GM18508 (cell line): ENCODE data around the gene RASGRP1.

ENCODE experiments used
- ATAC-seq: cut with Tn5 transposase; IDR thresholded peaks from one replicate; pipeline ENCODE4 v1.9.1; 2021; ENCODE audit warnings: moderate number of reproducible peaks; ENCODE audit not compliant: insufficient read depth, unreplicated experiment

RASGRP1 gene

GRCh38 chr15:38539008-38539343, 25.6 kb downstream of the RASGRP1 start:
- ATAC-seq: no peak

- no peak for ATAC-seq
Observed at GRCh38 chr15:38538328-38539007, 26.1 kb downstream of the RASGRP1 start.

GRCh38 chr15:38536201-38536676, 28.4 kb downstream of the RASGRP1 start:
- ATAC-seq: no peak

- ATAC-seq: no peak
Observed at GRCh38 chr15:38535491-38536200, 29.0 kb downstream of the RASGRP1 start.

- no peak for ATAC-seq
Observed at GRCh38 chr15:38534691-38535090, 29.9 kb downstream of the RASGRP1 start.

- ATAC-seq: no peak
Observed at GRCh38 chr15:38533926-38534325, 30.7 kb downstream of the RASGRP1 start.

- no peak for ATAC-seq
Observed at GRCh38 chr15:38533416-38533915, 31.1 kb downstream of the RASGRP1 start.

- no peak for ATAC-seq
Observed at GRCh38 chr15:38532728-38533127, 31.9 kb downstream of the RASGRP1 start.

GRCh38 chr15:38531509-38531908, 33.1 kb downstream of the RASGRP1 start:
- ATAC-seq: no peak

- peak; percentile 76 for ATAC-seq
Observed at GRCh38 chr15:38530113-38530512, 34.5 kb downstream of the RASGRP1 start.

GRCh38 chr15:38528294-38528693, 36.3 kb downstream of the RASGRP1 start:
- no peak for ATAC-seq

- no peak for ATAC-seq
Observed at GRCh38 chr15:38526158-38526557, 38.5 kb downstream of the RASGRP1 start.

GRCh38 chr15:38525489-38525888, 39.1 kb downstream of the RASGRP1 start:
- ATAC-seq: no peak

- no peak for ATAC-seq
Observed at GRCh38 chr15:38524156-38524555, 40.5 kb downstream of the RASGRP1 start.

GRCh38 chr15:38522922-38523321, 41.7 kb downstream of the RASGRP1 start:
- no peak for ATAC-seq

GRCh38 chr15:38521316-38521715, 43.3 kb downstream of the RASGRP1 start:
- no peak for ATAC-seq

- no peak for ATAC-seq
Observed at GRCh38 chr15:38520035-38520434, 44.6 kb downstream of the RASGRP1 start.

- ATAC-seq: no peak
Observed at GRCh38 chr15:38518084-38518483, 46.5 kb downstream of the RASGRP1 start.

- ATAC-seq: no peak
Observed at GRCh38 chr15:38517312-38517975, 47.2 kb downstream of the RASGRP1 start.

GRCh38 chr15:38516626-38517025, 48.0 kb downstream of the RASGRP1 start:
- ATAC-seq: no peak

GRCh38 chr15:38514601-38515000, 50.0 kb downstream of the RASGRP1 start:
- ATAC-seq: no peak
